Measurements from ENCODE around the gene PKD1L1.

Gene PKD1L1

GRCh38 chr7:47949703-47950102 is 1.4 kb upstream of the PKD1L1 start:
- TF ChIP-seq TCF4 (CRISPR knock-in tag; IDR thresholded peaks at IDR 0.05; ENCODE audit: borderline replicate concordance) (no peak), ISL1 (CRISPR knock-in tag; IDR thresholded peaks at IDR 0.05) (no peak), TSHZ2 (CRISPR knock-in tag; IDR thresholded peaks at IDR 0.05) (no peak), SNAI2 (CRISPR knock-in tag; IDR thresholded peaks at IDR 0.05) (no peak), CREB5 (CRISPR knock-in tag; IDR thresholded peaks at IDR 0.05; ENCODE audit: low read depth) (no peak), CSRNP3 (CRISPR knock-in tag; IDR thresholded peaks at IDR 0.05) (no peak), ZFP30 (CRISPR knock-in tag; IDR thresholded peaks at IDR 0.05) (no peak), BACH2 (CRISPR knock-in tag; IDR thresholded peaks at IDR 0.05; ENCODE audit: borderline replicate concordance) (no peak), GLIS3 (CRISPR knock-in tag; IDR thresholded peaks at IDR 0.05) (no peak), ZNF70 (CRISPR knock-in tag; IDR thresholded peaks at IDR 0.05) (no peak), POU6F1 (CRISPR knock-in tag; IDR thresholded peaks at IDR 0.05; ENCODE audit: borderline replicate concordance, low read depth) (no peak), PATZ1 (CRISPR knock-in tag; IDR thresholded peaks at IDR 0.05; ENCODE audit: borderline replicate concordance) (no peak)
- ATAC-seq, result no peak

- TF ChIP-seq SNAI2 (CRISPR knock-in tag; IDR thresholded peaks at IDR 0.05) (no peak), TOX (CRISPR knock-in tag; IDR thresholded peaks at IDR 0.05; ENCODE audit: borderline replicate concordance) (no peak), CSRNP3 (CRISPR knock-in tag; IDR thresholded peaks at IDR 0.05) (no peak), ZC3H10 (CRISPR knock-in tag; IDR thresholded peaks at IDR 0.05) (no peak), RARB (CRISPR knock-in tag; IDR thresholded peaks at IDR 0.05) (no peak), GLIS3 (CRISPR knock-in tag; IDR thresholded peaks at IDR 0.05) (no peak), CSDC2 (CRISPR knock-in tag; IDR thresholded peaks at IDR 0.05) (no peak), BACH2 (CRISPR knock-in tag; IDR thresholded peaks at IDR 0.05; ENCODE audit: borderline replicate concordance) (no peak), TCF4 (CRISPR knock-in tag; IDR thresholded peaks at IDR 0.05; ENCODE audit: borderline replicate concordance) (no peak), ZNF70 (CRISPR knock-in tag; IDR thresholded peaks at IDR 0.05) (no peak), POU6F1 (CRISPR knock-in tag; IDR thresholded peaks at IDR 0.05; ENCODE audit: borderline replicate concordance, low read depth) (no peak), PATZ1 (CRISPR knock-in tag; IDR thresholded peaks at IDR 0.05; ENCODE audit: borderline replicate concordance) (no peak), ESRRG (CRISPR knock-in tag; IDR thresholded peaks at IDR 0.05) (no peak), TSHZ2 (CRISPR knock-in tag; IDR thresholded peaks at IDR 0.05) (no peak), ZNF8 (CRISPR knock-in tag; IDR thresholded peaks at IDR 0.05) (no peak), ARNTL (CRISPR knock-in tag; IDR thresholded peaks at IDR 0.05; ENCODE audit: borderline replicate concordance, low read depth) (no peak), ZFP3 (CRISPR knock-in tag; IDR thresholded peaks at IDR 0.05) (no peak)
- no peak for ATAC-seq
These were observed 914 bp downstream of the PKD1L1 start for GRCh38 chr7:47947355-47947749.
